GM12874 (cell line): ENCODE data around the gene PTPN7.

Experiments used
- CTCF ChIP-seq: IDR thresholded peaks from 2 replicates; pipeline ENCODE4 v1.5.1; 2011; ENCODE audit warnings: low read depth, mild to moderate bottlenecking, control low read depth, low read length, moderate library complexity; ENCODE audit not compliant: insufficient read depth

Gene PTPN7

GRCh38 chr1:202160377-202160940 is at the start of gene PTPN7:
Gene PTPN7, minus strand, starts transcription at chr1:202160602. Its CDS starts 1,200 bp downstream, at chr1:202159402.
- TF ChIP-seq CTCF, result peak; percentile 85

- TF ChIP-seq CTCF, result no peak
Measured at GRCh38 chr1:202208351-202208857, 48.0 kb upstream of the PTPN7 start.

- TF ChIP-seq CTCF, result no peak
Measured at GRCh38 chr1:202207292-202207691, 46.9 kb upstream of the PTPN7 start.

- TF ChIP-seq CTCF, result no peak
Measured at GRCh38 chr1:202205523-202206190, 45.3 kb upstream of the PTPN7 start.

- TF ChIP-seq CTCF, result no peak
Measured at GRCh38 chr1:202204065-202204464, 43.7 kb upstream of the PTPN7 start.

- no peak for TF ChIP-seq CTCF
Measured at GRCh38 chr1:202203238-202204039, 43.0 kb upstream of the PTPN7 start.

GRCh38 chr1:202202500-202203168 is 42.2 kb upstream of the PTPN7 start:
- TF ChIP-seq CTCF, result no peak
